ENCODE measurements around the gene SEMA3F.
A peak's percentile ranks its signal among the peaks of the same experiment; 100 is the strongest.

SEMA3F gene

GRCh38 chr3:50186096-50186495, 31.0 kb downstream of the SEMA3F start:
- no peak for TF ChIP-seq CTCF (IDR thresholded peaks at IDR 0.05; ENCODE audit: borderline replicate concordance, insufficient read depth, low read depth, low read length)
- no peak overlapping the region for H3K4me3 ChIP-seq (ENCODE audit: low read depth, low read length)

- no peak for TF ChIP-seq CTCF (IDR thresholded peaks at IDR 0.05; ENCODE audit: borderline replicate concordance, insufficient read depth, low read depth, low read length)
- no peak overlapping the region for H3K4me3 ChIP-seq (ENCODE audit: low read depth, low read length)
Measured at GRCh38 chr3:50187750-50188149, 32.6 kb downstream of the SEMA3F start.

- peak; percentile 67 for TF ChIP-seq CTCF (IDR thresholded peaks at IDR 0.05; ENCODE audit: borderline replicate concordance, insufficient read depth, low read depth, low read length)
- H3K4me3 ChIP-seq (ENCODE audit: low read depth, low read length) = no peak overlapping the region
Measured at GRCh38 chr3:50189274-50189673, 34.1 kb downstream of the SEMA3F start.

GRCh38 chr3:50189989-50190388, 34.9 kb downstream of the SEMA3F start:
- TF ChIP-seq CTCF (IDR thresholded peaks at IDR 0.05; ENCODE audit: borderline replicate concordance, insufficient read depth, low read depth, low read length) = no peak
- no peak overlapping the region for H3K4me3 ChIP-seq (ENCODE audit: low read depth, low read length)

- no peak for TF ChIP-seq CTCF (IDR thresholded peaks at IDR 0.05; ENCODE audit: borderline replicate concordance, insufficient read depth, low read depth, low read length)
- no peak within 1 kb of the TSS for H3K4me3 ChIP-seq (ENCODE audit: low read depth, low read length)
Measured at GRCh38 chr3:50190936-50191660, 36.0 kb downstream of the SEMA3F start, which contains the start of gene GNAT1. Gene GNAT1 (plus strand): TSS chr3:50191610. CDS start chr3:50191726, 116 bp downstream.

- no peak overlapping the region for H3K4me3 ChIP-seq (ENCODE audit: low read depth, low read length)
- TF ChIP-seq CTCF (IDR thresholded peaks at IDR 0.05; ENCODE audit: borderline replicate concordance, insufficient read depth, low read depth, low read length) = no peak
Measured at GRCh38 chr3:50192124-50192523, 37.0 kb downstream of the SEMA3F start.

- H3K4me3 ChIP-seq (ENCODE audit: low read depth, low read length) = no peak overlapping the region
- peak; percentile 87 for TF ChIP-seq CTCF (IDR thresholded peaks at IDR 0.05; ENCODE audit: borderline replicate concordance, insufficient read depth, low read depth, low read length)
Measured at GRCh38 chr3:50192689-50193141, 37.6 kb downstream of the SEMA3F start.

Data from GM12875 (cell line).